ENCODE measurements around the gene KPNB1.

Gene KPNB1

GRCh38 chr17:47728214-47728877, 78.6 kb downstream of the KPNB1 start:
- DNase-seq (ENCODE audit: low spot score) (no peak), FAIRE-seq (no peak)

- FAIRE-seq (no peak), DNase-seq (ENCODE audit: low spot score) (no peak)
Observed at GRCh38 chr17:47729476-47729875, 79.8 kb downstream of the KPNB1 start.

GRCh38 chr17:47730681-47731080, 81.0 kb downstream of the KPNB1 start:
- FAIRE-seq: no peak

GRCh38 chr17:47731396-47731795, 81.7 kb downstream of the KPNB1 start:
- no peak for FAIRE-seq
- DNase-seq (ENCODE audit: low spot score): no peak

More at GRCh38 chr17:47730681-47731080, 81.0 kb downstream of the KPNB1 start:
- no peak for DNase-seq (ENCODE audit: low spot score)

- DNase-seq (ENCODE audit: low spot score): no peak
- no peak for FAIRE-seq
Observed at GRCh38 chr17:47732399-47733046, 82.8 kb downstream of the KPNB1 start.

- DNase-seq (ENCODE audit: low spot score): peak; percentile 29
- no peak for FAIRE-seq
Observed at GRCh38 chr17:47733047-47733673, 83.4 kb downstream of the KPNB1 start, which contains the start of gene TBX21. TSS of gene TBX21 (plus strand) at chr17:47733236. CDS start at chr17:47733455, 219 bp downstream.

- DNase-seq (ENCODE audit: low spot score): no peak
- FAIRE-seq: no peak
Observed at GRCh38 chr17:47733674-47734410, 84.1 kb downstream of the KPNB1 start.

GRCh38 chr17:47735139-47735464, 85.4 kb downstream of the KPNB1 start:
- FAIRE-seq (no peak), DNase-seq (ENCODE audit: low spot score) (no peak)

Measured in urothelium cell line (cell line).